Endothelial cell of umbilical vein (primary cell): ENCODE results near the gene ACOT11. TPM values are rescaled to one million over a fixed set of nuclear protein-coding genes. Genes with fewer than 3 reads are reported as not detected.

Experiments
- BruUV-seq: library from RNA; stranded (reverse); fragments of 400-500 nt; replicated peaks from 2 replicates; lab custom pipeline; 2021; lab: Mats Ljungman, UMichigan
- CTCF ChIA-PET: fragments of 300-600, 350-600 bp; sonication (Branson Sonifier 250); formaldehyde crosslinking; loops from one replicate; lab custom pipeline; 2021; ENCODE audit warnings: antibody characterized with exemption, inconsistent platforms; lab: Charles Lee
- POLR2A ChIA-PET: fragments of 300-600, 350-600 bp; sonication (Branson Sonifier 250); formaldehyde crosslinking; loops from one replicate; lab custom pipeline; 2021; ENCODE audit warnings: antibody characterized with exemption, inconsistent platforms; lab: Charles Lee
- DNase-seq: peaks from one replicate; pipeline ENCODE4 v3.0.0-alpha.2; 2011; ENCODE audit warnings: low read depth, low spot score
- FAIRE-seq: peaks from 2 replicates; lab custom pipeline; 2011; peaks lifted over from hg19 to GRCh38; lab: Jason Lieb, UNC
- H2AFZ ChIP-seq: 2 replicates; pipeline ENCODE4 v1.6.0; 2012; ENCODE audit warnings: low read depth, low read length, control low read depth, inconsistent platforms
- H3K27ac ChIP-seq: 2 replicates; pipeline ENCODE4 v1.5.1; 2011; ENCODE audit warnings: low read depth, mild to moderate bottlenecking, control low read depth, low read length, moderate library complexity; ENCODE audit not compliant: insufficient read depth
- H3K27me3 ChIP-seq, 2 experiments: 2 replicates each; pipeline versions ENCODE4 v1.6.0 to v1.6.1; 2011; ENCODE audit warnings: low read length in 2 of 2, mixed read lengths in 1 of 2; ENCODE audit not compliant: control insufficient read depth in 2 of 2, insufficient read depth in 2 of 2
- H3K36me3 ChIP-seq, 2 experiments: 2 replicates in 1 of 2; 3 replicates in 1 of 2; pipeline ENCODE4 v1.5.1; 2011; ENCODE audit warnings: low read length in 2 of 2, mild to moderate bottlenecking in 1 of 2, moderate library complexity in 1 of 2; ENCODE audit not compliant: control insufficient read depth in 2 of 2, insufficient read depth in 2 of 2; ENCODE audit errors: extremely low read depth in 1 of 2
- H3K4me1 ChIP-seq: 3 replicates; pipeline ENCODE4 v1.5.1; 2011; ENCODE audit warnings: mild to moderate bottlenecking, low read length; ENCODE audit not compliant: control insufficient read depth, insufficient read depth; ENCODE audit errors: extremely low read depth
- H3K4me2 ChIP-seq: 2 replicates; pipeline ENCODE4 v1.6.1; 2011; ENCODE audit warnings: low read length, control low read depth, mixed read lengths; ENCODE audit not compliant: insufficient read depth
- H3K4me3 ChIP-seq, 3 experiments: fragments of 200-600 bp in 1 of 3; sonication (generic), shearing (Covaris generic) in 1 of 3; replicated peaks in 1 of 3; 2 replicates each; pipeline ENCODE4 v1.5.1; 2011 to 2016; ENCODE audit warnings: control low read depth in 3 of 3, low read length in 3 of 3, mild to moderate bottlenecking in 2 of 3, inconsistent platforms in 1 of 3, low read depth in 1 of 3, moderate library complexity in 1 of 3; ENCODE audit not compliant: insufficient read depth in 1 of 3
- H3K79me2 ChIP-seq: 2 replicates; pipeline ENCODE4 v1.6.0; 2012; ENCODE audit warnings: low read length, inconsistent platforms; ENCODE audit not compliant: control insufficient read depth, insufficient read depth
- H3K9ac ChIP-seq: replicated peaks from 2 replicates; pipeline ENCODE3; 2011; ENCODE audit warnings: low read length, control low read depth; ENCODE audit not compliant: insufficient read depth; ENCODE audit errors: extremely low read depth
- H3K9me1 ChIP-seq: replicated peaks from 3 replicates; pipeline ENCODE4 v1.6.0; 2011; ENCODE audit warnings: mild to moderate bottlenecking, low read length; ENCODE audit not compliant: control insufficient read depth, insufficient read depth; ENCODE audit errors: extremely low read depth
- H3K9me3 ChIP-seq: replicated peaks from 2 replicates; pipeline ENCODE4 v1.5.1; 2012; ENCODE audit warnings: low read length, inconsistent platforms; ENCODE audit not compliant: control insufficient read depth, insufficient read depth
- H4K20me1 ChIP-seq: replicated peaks from 2 replicates; pipeline ENCODE3; 2011; ENCODE audit warnings: mild to moderate bottlenecking, low read length; ENCODE audit not compliant: control insufficient read depth, insufficient read depth; ENCODE audit errors: extremely low read depth
- EZH2 ChIP-seq: IDR thresholded peaks from 2 replicates; pipeline ENCODE4 v1.6.1; 2012; ENCODE audit warnings: borderline replicate concordance, low read depth, mild to moderate bottlenecking, moderate library complexity, low read length, inconsistent platforms; ENCODE audit not compliant: severe bottlenecking
- FOS ChIP-seq: IDR thresholded peaks from 2 replicates; pipeline ENCODE4 v1.6.1; 2011; ENCODE audit warnings: mild to moderate bottlenecking, low read length, moderate library complexity, borderline replicate concordance; ENCODE audit not compliant: insufficient read depth
- JUN ChIP-seq: IDR thresholded peaks from 2 replicates; pipeline ENCODE4 v1.6.1; 2011; ENCODE audit warnings: borderline replicate concordance, low read depth; ENCODE audit not compliant: insufficient read length, insufficient read depth
- MYC ChIP-seq: IDR thresholded peaks from one replicate; pipeline ENCODE4 v1.6.1; 2011; ENCODE audit warnings: mild to moderate bottlenecking, low read depth, low read length
- POLR2A ChIP-seq: IDR thresholded peaks from 2 replicates; pipeline ENCODE4 v1.6.1; 2012; ENCODE audit warnings: low read depth, mild to moderate bottlenecking, control low read depth, low read length
- POLR2AphosphoS5 ChIP-seq: IDR thresholded peaks from 2 replicates; pipeline ENCODE4 v1.6.1; 2012; ENCODE audit warnings: low read depth, mild to moderate bottlenecking, control low read depth, low read length, moderate library complexity; ENCODE audit not compliant: insufficient read depth
- dilution Hi-C: fragments of 300-500 bp; cut with MboI; formaldehyde crosslinking; loops from one replicate; pipeline ENCODE4 v1.15.0; 2019; ENCODE audit warnings: low sequenced_read_pairs; ENCODE audit not compliant: extremely low pct_ligation_motif_present
- intact Hi-C: fragments of 100-400 bp; cut with micrococcal nuclease; formaldehyde crosslinking; loops from one replicate; pipeline ENCODE4 v1.10.0; 2022
- polyA plus RNA-seq, 4 experiments: library from polyadenylated mRNA; depleted of rRNA in 3 of 4; stranded (reverse) in 3 of 4; unstranded in 1 of 4; fragments of >200 nt; gene quantifications; 2 replicates each; pipeline versions ENCODE4 v1.2.1 to v1.2.3, GENCODE V29; 2011 to 2012; ENCODE audit warnings: missing spikeins in 1 of 4
- total RNA-seq: library from RNA; stranded (reverse); gene quantifications from 2 replicates; pipeline ENCODE4 v1.2.3, GENCODE V29; 2021
- TF ChIP-seq, protein P1 (sequence below): IDR thresholded peaks from 2 replicates; pipeline ENCODE4 v1.6.1; 2011; ENCODE audit not compliant: insufficient read depth, insufficient read length
- TF ChIP-seq, protein P2 (sequence below), 2 donors: IDR thresholded peaks; 1 replicate in 1 of 2; 2 replicates in 1 of 2; pipeline ENCODE4 v1.5.1; 2011; ENCODE audit warnings: low read length in 2 of 2, mild to moderate bottlenecking in 2 of 2, moderate library complexity in 2 of 2, control low read depth in 1 of 2, inconsistent platforms in 1 of 2, low read depth in 1 of 2; ENCODE audit not compliant: insufficient read depth in 1 of 2; ENCODE audit errors: extremely low read depth in 1 of 2

ACOT11 gene
- total and polyA plus RNA-seq, 2 donors (not counting 3 experiments of a cell fraction or from before 2014, with no cell fraction given): 4.5 to 5.4 TPM

DNA sequence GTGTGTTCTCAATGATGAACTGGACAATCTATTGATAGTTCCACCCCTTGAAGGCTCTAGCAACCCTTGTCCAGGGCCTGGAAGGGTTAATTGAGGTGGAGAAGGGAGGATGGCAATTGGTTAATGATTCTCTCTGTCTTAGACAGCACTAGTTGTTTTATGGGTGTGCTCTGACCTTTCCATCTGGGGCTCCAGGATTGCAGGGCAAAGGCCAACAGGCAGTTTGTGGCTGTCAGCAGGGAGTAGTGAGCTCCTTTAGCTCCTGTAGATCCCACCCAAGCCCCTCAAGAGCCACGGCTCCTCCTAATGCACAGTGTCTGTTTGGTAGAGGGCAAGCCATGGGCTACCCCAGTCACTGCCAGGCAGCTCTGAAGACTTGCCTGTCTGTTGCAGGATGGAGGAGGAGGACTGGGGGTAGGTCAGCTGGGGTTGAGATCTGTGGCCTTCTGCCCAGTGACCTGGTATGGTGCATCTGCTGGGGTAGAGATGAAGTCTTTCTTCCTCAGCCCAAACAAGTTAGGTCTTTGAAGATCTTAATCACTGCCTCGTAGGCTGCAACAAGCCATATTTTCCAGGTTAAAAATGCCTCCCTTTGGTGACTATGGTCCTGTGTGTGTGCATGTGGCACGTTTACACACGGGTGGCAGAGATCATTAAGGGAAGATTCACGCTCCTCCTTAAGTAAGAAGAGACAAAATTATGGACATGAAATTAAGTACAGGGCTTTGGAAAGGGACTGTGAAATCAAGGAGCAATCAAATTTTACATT lies 101.3 kb downstream of the ACOT11 start:
- H3K27me3 ChIP-seq: peaks cover 0 to 14% of the 10 kb centered on the region in 2 experiments
- H3K4me2 ChIP-seq: no peak overlapping the region
- CTCF ChIA-PET: no interaction called here
- DNase-seq: no peak
- POLR2A ChIA-PET: no interaction called here
- FAIRE-seq: no peak
- H3K9me1 ChIP-seq: no peaks in the 10 kb centered on the region
- no peak overlapping the region for H2AFZ ChIP-seq
- BruUV-seq: no TSS peak
- no peak overlapping the region for H3K9ac ChIP-seq
- intact Hi-C loops (no loop called here), dilution Hi-C loops (no loop called here)
- TF ChIP-seq JUN: no peak
- TF ChIP-seq, protein P1, sequence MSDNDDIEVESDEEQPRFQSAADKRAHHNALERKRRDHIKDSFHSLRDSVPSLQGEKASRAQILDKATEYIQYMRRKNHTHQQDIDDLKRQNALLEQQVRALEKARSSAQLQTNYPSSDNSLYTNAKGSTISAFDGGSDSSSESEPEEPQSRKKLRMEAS: no peak
- TF ChIP-seq FOS: no peak
- no peak for TF ChIP-seq POLR2A
- TF ChIP-seq, protein P2, sequence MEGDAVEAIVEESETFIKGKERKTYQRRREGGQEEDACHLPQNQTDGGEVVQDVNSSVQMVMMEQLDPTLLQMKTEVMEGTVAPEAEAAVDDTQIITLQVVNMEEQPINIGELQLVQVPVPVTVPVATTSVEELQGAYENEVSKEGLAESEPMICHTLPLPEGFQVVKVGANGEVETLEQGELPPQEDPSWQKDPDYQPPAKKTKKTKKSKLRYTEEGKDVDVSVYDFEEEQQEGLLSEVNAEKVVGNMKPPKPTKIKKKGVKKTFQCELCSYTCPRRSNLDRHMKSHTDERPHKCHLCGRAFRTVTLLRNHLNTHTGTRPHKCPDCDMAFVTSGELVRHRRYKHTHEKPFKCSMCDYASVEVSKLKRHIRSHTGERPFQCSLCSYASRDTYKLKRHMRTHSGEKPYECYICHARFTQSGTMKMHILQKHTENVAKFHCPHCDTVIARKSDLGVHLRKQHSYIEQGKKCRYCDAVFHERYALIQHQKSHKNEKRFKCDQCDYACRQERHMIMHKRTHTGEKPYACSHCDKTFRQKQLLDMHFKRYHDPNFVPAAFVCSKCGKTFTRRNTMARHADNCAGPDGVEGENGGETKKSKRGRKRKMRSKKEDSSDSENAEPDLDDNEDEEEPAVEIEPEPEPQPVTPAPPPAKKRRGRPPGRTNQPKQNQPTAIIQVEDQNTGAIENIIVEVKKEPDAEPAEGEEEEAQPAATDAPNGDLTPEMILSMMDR (IDR thresholded peaks at IDR 0.05; ENCODE audit: extremely low read depth in 1 of 2, insufficient read depth in 1 of 2, low read depth in 1 of 2, low read length in 2 of 2): no peak
- no peak for TF ChIP-seq EZH2
- TF ChIP-seq MYC: no peak
- no peak for TF ChIP-seq POLR2AphosphoS5
- H3K36me3 ChIP-seq: no peaks in the 10 kb centered on the region
- H4K20me1 ChIP-seq: no peaks in the 10 kb centered on the region
- H3K4me3 ChIP-seq: no peak overlapping the region
- no peaks in the 10 kb centered on the region for H3K9me3 ChIP-seq
- no peaks in the 10 kb centered on the region for H3K79me2 ChIP-seq
- no peak overlapping the region for H3K27ac ChIP-seq
- H3K4me1 ChIP-seq: no peaks in the 10 kb centered on the region
